ENCODE measurements around the gene SEC22C.

Gene SEC22C

DNA sequence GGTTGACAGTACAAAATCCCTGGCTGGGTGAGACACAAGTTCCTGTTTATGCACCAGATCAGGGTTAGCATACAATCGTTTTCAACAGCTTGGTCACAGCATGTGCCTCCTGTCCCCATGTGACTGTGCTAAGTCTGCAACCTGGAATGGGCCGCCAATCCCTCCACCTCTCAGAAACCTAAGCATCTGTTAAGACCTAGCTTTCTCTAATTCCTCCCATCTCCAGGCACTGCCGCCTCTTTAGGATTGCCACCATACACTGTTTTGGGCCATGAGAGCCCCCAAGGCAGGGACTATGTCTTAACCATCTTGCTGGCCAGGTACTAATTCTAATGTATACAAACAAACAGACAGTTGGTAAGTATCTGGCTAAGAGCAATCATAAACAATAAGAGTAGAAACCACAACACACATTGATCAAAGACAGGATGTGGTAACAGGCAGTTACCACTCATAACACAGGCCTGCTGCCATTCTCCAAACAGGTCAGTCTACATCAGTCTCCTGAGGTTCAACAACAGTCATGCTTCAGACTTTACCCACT is 25.6 kb downstream of the SEC22C start:
- Histone ChIP-seq H3K9ac (ENCODE audit: low read length) (no peak overlapping the region), H3K4me3 (ENCODE audit: low read length) (no peak overlapping the region), H3K4me1 (ENCODE audit: low read length) (no peaks in the 10 kb centered on the region), H3K9me3 (ENCODE audit: insufficient read depth, low read length) (no peaks in the 10 kb centered on the region), H3K27ac (ENCODE audit: low read length) (no peak overlapping the region), H4K20me1 (ENCODE audit: insufficient read depth, low read length) (0 out of 2 replicates have a peak, but pooled peaks cover 2% of the 10 kb centered on the region), H3K27me3 (ENCODE audit: low read depth, low read length) (no peaks in the 10 kb centered on the region), H3K79me2 (ENCODE audit: low read length) (no peaks in the 10 kb centered on the region), H2AFZ (ENCODE audit: low read depth, low read length) (no peak overlapping the region), H3K36me3 (replicated peaks; ENCODE audit: low read depth, low read length) (peaks cover 41% of the 10 kb centered on the region), H3K4me2 (ENCODE audit: low read length) (no peak overlapping the region)
- no peak for TF ChIP-seq EZH2phosphoT487 (IDR thresholded peaks at IDR 0.05; ENCODE audit: low read depth)
- TF ChIP-seq, protein P1, sequence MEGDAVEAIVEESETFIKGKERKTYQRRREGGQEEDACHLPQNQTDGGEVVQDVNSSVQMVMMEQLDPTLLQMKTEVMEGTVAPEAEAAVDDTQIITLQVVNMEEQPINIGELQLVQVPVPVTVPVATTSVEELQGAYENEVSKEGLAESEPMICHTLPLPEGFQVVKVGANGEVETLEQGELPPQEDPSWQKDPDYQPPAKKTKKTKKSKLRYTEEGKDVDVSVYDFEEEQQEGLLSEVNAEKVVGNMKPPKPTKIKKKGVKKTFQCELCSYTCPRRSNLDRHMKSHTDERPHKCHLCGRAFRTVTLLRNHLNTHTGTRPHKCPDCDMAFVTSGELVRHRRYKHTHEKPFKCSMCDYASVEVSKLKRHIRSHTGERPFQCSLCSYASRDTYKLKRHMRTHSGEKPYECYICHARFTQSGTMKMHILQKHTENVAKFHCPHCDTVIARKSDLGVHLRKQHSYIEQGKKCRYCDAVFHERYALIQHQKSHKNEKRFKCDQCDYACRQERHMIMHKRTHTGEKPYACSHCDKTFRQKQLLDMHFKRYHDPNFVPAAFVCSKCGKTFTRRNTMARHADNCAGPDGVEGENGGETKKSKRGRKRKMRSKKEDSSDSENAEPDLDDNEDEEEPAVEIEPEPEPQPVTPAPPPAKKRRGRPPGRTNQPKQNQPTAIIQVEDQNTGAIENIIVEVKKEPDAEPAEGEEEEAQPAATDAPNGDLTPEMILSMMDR (IDR thresholded peaks at IDR 0.05; ENCODE audit: low read depth, low read length) = no peak

DNA sequence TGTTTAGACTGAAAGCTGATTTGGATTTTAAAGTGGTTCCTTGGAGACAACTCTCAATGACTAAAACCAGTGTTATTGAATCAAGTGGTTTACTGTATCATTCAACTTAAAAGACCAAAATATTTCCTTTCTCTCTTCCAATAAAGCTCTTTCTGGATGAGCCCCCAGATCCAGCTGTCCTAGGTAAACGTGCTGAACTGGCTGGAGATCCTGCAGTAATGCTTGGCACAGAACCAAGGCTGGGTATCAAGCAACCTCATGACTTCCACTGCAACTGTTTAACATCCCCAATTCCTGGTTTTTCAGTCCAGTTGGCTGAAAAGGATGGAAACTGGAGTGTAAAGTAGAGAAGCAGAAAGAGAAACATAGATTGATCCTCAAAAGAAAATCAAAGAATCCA is 28.9 kb downstream of the SEC22C start:
- H3K27me3 ChIP-seq (ENCODE audit: low read depth, low read length) = no peaks in the 10 kb centered on the region
- H2AFZ ChIP-seq (ENCODE audit: low read depth, low read length) = no peak overlapping the region
- no peaks in the 10 kb centered on the region for H3K79me2 ChIP-seq (ENCODE audit: low read length)
- no peak overlapping the region for H3K27ac ChIP-seq (ENCODE audit: low read length)
- H3K4me3 ChIP-seq (ENCODE audit: low read length) = no peak overlapping the region
- TF ChIP-seq, protein P1 (IDR thresholded peaks at IDR 0.05; ENCODE audit: low read depth, low read length) = no peak
- H3K9me3 ChIP-seq (ENCODE audit: insufficient read depth, low read length) = no peaks in the 10 kb centered on the region
- H4K20me1 ChIP-seq (ENCODE audit: insufficient read depth, low read length) = peaks cover 6% of the 10 kb centered on the region; the same call in 1 of the 2 replicates
- H3K9ac ChIP-seq (ENCODE audit: low read length) = no peak overlapping the region
- no peak overlapping the region for H3K4me2 ChIP-seq (ENCODE audit: low read length)
- peaks cover 2% of the 10 kb centered on the region; the same call in 1 of the 2 replicates for H3K4me1 ChIP-seq (ENCODE audit: low read length)
- H3K36me3 ChIP-seq (replicated peaks; ENCODE audit: low read depth, low read length) = peaks cover 36% of the 10 kb centered on the region

DNA sequence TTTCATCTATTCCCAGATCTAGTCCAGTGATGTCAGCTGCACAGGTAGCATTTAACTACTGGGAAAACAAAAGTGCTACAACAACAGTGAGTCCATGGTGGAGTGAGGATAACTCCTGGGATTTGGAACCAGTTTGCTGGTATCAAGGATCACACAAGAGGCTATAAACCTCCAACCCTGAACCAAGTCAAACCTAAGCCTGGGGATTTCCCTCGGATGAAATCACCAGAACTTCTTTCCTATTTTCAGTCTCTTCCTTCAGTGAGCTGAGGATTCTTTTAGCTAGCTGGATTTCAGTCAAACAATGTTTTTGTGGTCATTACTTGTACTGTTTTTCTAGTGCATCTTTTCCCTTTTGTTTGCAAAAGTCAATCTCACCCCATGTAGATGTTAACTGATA is 31.5 kb downstream of the SEC22C start:
- Histone ChIP-seq H3K4me1 (ENCODE audit: low read length) (peaks cover 2% of the 10 kb centered on the region; the same call in 1 of the 2 replicates), H3K27me3 (ENCODE audit: low read depth, low read length) (no peaks in the 10 kb centered on the region), H3K27ac (ENCODE audit: low read length) (no peak overlapping the region), H4K20me1 (ENCODE audit: insufficient read depth, low read length) (peaks cover 4% of the 10 kb centered on the region; the same call in 1 of the 2 replicates), H3K4me3 (ENCODE audit: low read length) (no peak overlapping the region), H2AFZ (ENCODE audit: low read depth, low read length) (no peak overlapping the region), H3K36me3 (replicated peaks; ENCODE audit: low read depth, low read length) (peaks cover 18% of the 10 kb centered on the region), H3K79me2 (ENCODE audit: low read length) (no peaks in the 10 kb centered on the region), H3K9me3 (ENCODE audit: insufficient read depth, low read length) (no peaks in the 10 kb centered on the region), H3K4me2 (ENCODE audit: low read length) (no peak overlapping the region), H3K9ac (ENCODE audit: low read length) (no peak overlapping the region)
- TF ChIP-seq, protein P1 (IDR thresholded peaks at IDR 0.05; ENCODE audit: low read depth, low read length) = no peak
- TF ChIP-seq EZH2phosphoT487 (IDR thresholded peaks at IDR 0.05; ENCODE audit: low read depth) = no peak

DNA sequence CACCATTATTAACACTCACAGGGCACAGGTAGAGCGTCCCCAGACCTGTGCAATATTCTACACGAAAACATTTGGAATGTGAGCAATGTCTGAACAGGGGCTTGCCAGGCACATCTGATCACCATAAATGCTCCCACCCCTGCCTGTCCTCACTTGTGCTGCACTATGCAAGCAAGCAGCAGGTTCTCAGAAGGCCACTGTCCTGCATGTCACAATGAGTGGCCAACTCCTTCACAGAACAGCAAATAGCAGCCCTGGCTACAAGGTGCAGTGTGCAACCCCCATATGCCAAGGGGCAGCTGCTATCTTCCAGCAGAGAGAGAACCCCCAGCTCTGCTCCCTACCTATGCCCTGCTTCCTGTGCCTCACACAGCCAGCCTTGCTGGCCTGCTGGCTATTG is 32.6 kb downstream of the SEC22C start:
- peaks cover 2% of the 10 kb centered on the region; the same call in 1 of the 2 replicates for H3K4me1 ChIP-seq (ENCODE audit: low read length)
- no peaks in the 10 kb centered on the region for H3K9me3 ChIP-seq (ENCODE audit: insufficient read depth, low read length)
- H3K79me2 ChIP-seq (ENCODE audit: low read length) = no peaks in the 10 kb centered on the region
- no peak overlapping the region for H3K9ac ChIP-seq (ENCODE audit: low read length)
- no peak overlapping the region for H3K4me3 ChIP-seq (ENCODE audit: low read length)
- no peaks in the 10 kb centered on the region for H3K27me3 ChIP-seq (ENCODE audit: low read depth, low read length)
- H4K20me1 ChIP-seq (ENCODE audit: insufficient read depth, low read length) = peaks cover 4% of the 10 kb centered on the region; the same call in 1 of the 2 replicates
- no peak overlapping the region for H2AFZ ChIP-seq (ENCODE audit: low read depth, low read length)
- no peak overlapping the region for H3K27ac ChIP-seq (ENCODE audit: low read length)
- H3K4me2 ChIP-seq (ENCODE audit: low read length) = no peak overlapping the region
- TF ChIP-seq, protein P1 (IDR thresholded peaks at IDR 0.05; ENCODE audit: low read depth, low read length) = no peak
- TF ChIP-seq EZH2phosphoT487 (IDR thresholded peaks at IDR 0.05; ENCODE audit: low read depth) = no peak
- peaks cover 17% of the 10 kb centered on the region for H3K36me3 ChIP-seq (replicated peaks; ENCODE audit: low read depth, low read length)
